Activated CD8-positive, alpha-beta T cell treated with anti-CD3 and anti-CD28 coated beads for 36 hours (primary cell): ENCODE data around the gene ASIC1. TPM values are rescaled to one million over a fixed set of nuclear protein-coding genes. Genes with fewer than 3 reads are reported as not detected.

Experiments used
- ATAC-seq: fragments of 200-7000 bp; cut with Tn5 transposase; one replicate; pipeline ENCODE4 v1.10.0; 2021; ENCODE audit warnings: mild to moderate bottlenecking, moderate library complexity
- CTCF ChIA-PET: fragments of 350-600 bp; sonication (Branson Sonifier 250); formaldehyde crosslinking; loops from one replicate; lab custom pipeline; 2021; ENCODE audit warnings: antibody characterized with exemption; lab: Charles Lee
- POLR2A ChIA-PET: fragments of 350-600 bp; sonication (Branson Sonifier 250); formaldehyde crosslinking; loops from one replicate; lab custom pipeline; 2021; ENCODE audit warnings: antibody characterized with exemption; lab: Charles Lee
- DNase-seq: peaks from one replicate; pipeline ENCODE4 v3.0.0-alpha.2; 2020
- H3K27ac Mint-ChIP-seq: one replicate; pipeline ENCODE4 v1.8.0; 2021; ENCODE audit warnings: mild to moderate bottlenecking, mixed read lengths
- H3K27me3 Mint-ChIP-seq: one replicate; pipeline ENCODE4 v1.8.0; 2021; ENCODE audit warnings: mixed read lengths
- H3K36me3 Mint-ChIP-seq: one replicate; pipeline ENCODE4 v1.8.0; 2021; ENCODE audit warnings: low read depth, mixed read lengths
- H3K4me1 Mint-ChIP-seq: one replicate; pipeline ENCODE4 v1.8.0; 2021; ENCODE audit warnings: low read depth, mixed read lengths
- H3K4me3 Mint-ChIP-seq: one replicate; pipeline ENCODE4 v1.8.0; 2021; ENCODE audit warnings: mild to moderate bottlenecking, moderate library complexity, mixed read lengths
- H3K9me3 Mint-ChIP-seq: one replicate; pipeline ENCODE4 v1.8.0; 2021; ENCODE audit warnings: mixed read lengths
- CTCF ChIP-seq: fragments of 200-600 bp; IDR thresholded peaks from one replicate; pipeline ENCODE4 v1.8.0; 2022; ENCODE audit warnings: antibody characterized with exemption, mild to moderate bottlenecking
- intact Hi-C: fragments of 100-400 bp; cut with micrococcal nuclease; formaldehyde crosslinking; loops from one replicate; pipeline ENCODE4 v1.10.0; 2022
- total RNA-seq, 2 experiments: library from RNA; stranded (reverse); gene quantifications; one replicate each; pipeline ENCODE4 v1.2.3, GENCODE V29; 2021

ASIC1 gene
- total RNA-seq, 2 experiments from 2014 or later, result 14.3 to 17.3 TPM

GRCh38 chr12:50120953-50121352, 63.6 kb downstream of the ASIC1 start:
- Mint-ChIP-seq H3K9me3 (no peaks in the 10 kb centered on the region), H3K4me1 (peaks cover 24% of the 10 kb centered on the region), H3K4me3 (no peak overlapping the region), H3K27me3 (no peaks in the 10 kb centered on the region), H3K27ac (no peak overlapping the region), H3K36me3 (peaks cover 17% of the 10 kb centered on the region)
- intact Hi-C loops, result no loop called here
- ATAC-seq (no peak), DNase-seq (no peak)
- ChIA-PET CTCF (interaction anchor here (1.4 to 7.6 kb wide), 3 partner anchors 10 to 12 kb away, joined by 3 to 54 read pairs (median 7); partner anchors contain the start of gene COX14), POLR2A (interaction anchor here (0.6 to 1.4 kb wide), 4 partner anchors 9 to 325 kb away, joined by 3 to 4 read pairs (median 4); partner anchors contain the start of gene COX14)
- TF ChIP-seq CTCF, result no peak

GRCh38 chr12:50121641-50122040, 64.2 kb downstream of the ASIC1 start:
- peak overlapping the region; percentile 36 for H3K27ac Mint-ChIP-seq
- no peak overlapping the region for H3K4me3 Mint-ChIP-seq
- H3K9me3 Mint-ChIP-seq, result no peaks in the 10 kb centered on the region
- intact Hi-C loops, result no loop called here
- H3K4me1 Mint-ChIP-seq, result peaks cover 19% of the 10 kb centered on the region
- ATAC-seq, result no peak
- DNase-seq, result no peak
- no peak for TF ChIP-seq CTCF
- ChIA-PET CTCF (interaction anchor here (1.4 to 7.6 kb wide), 3 partner anchors 9 to 11 kb away, joined by 3 to 54 read pairs (median 7); partner anchors contain the start of gene COX14), POLR2A (interaction anchor here (4.6 kb wide), 1 partner anchor 9 kb away, joined by 23 read pairs; the partner anchor contains the start of gene COX14)
- no peaks in the 10 kb centered on the region for H3K27me3 Mint-ChIP-seq
- peaks cover 15% of the 10 kb centered on the region for H3K36me3 Mint-ChIP-seq

- Mint-ChIP-seq H3K4me1 (peaks cover 15% of the 10 kb centered on the region), H3K9me3 (no peaks in the 10 kb centered on the region), H3K36me3 (peaks cover 11% of the 10 kb centered on the region), H3K4me3 (no peak overlapping the region), H3K27me3 (no peaks in the 10 kb centered on the region), H3K27ac (peak overlapping the region; percentile 26)
- TF ChIP-seq CTCF, result no peak
- no peak for ATAC-seq
- no peak for DNase-seq
- POLR2A ChIA-PET, result interaction anchor here (1.1 to 4.6 kb wide), 3 partner anchors 9 to 20 kb away, joined by 3 to 23 read pairs (median 3); partner anchors contain the start of gene COX14
- CTCF ChIA-PET, result interaction anchor here (0.7 to 7.6 kb wide), 3 partner anchors 9 to 53 kb away, joined by 4 to 54 read pairs (median 5); partner anchors contain the start of gene COX14
- intact Hi-C loops, result loop anchor here (1.0 kb wide), 1 partner anchor 14 kb away; no protein-coding TSS in a partner anchor
Measured at GRCh38 chr12:50123203-50123602, 65.8 kb downstream of the ASIC1 start.

GRCh38 chr12:50127546-50127945, 70.2 kb downstream of the ASIC1 start:
- intact Hi-C loops, result no loop called here
- CTCF ChIA-PET, result interaction anchor here (3.7 to 6.7 kb wide), 2 partner anchors 15 to 49 kb away, joined by 24 to 57 read pairs; partner anchors contain the start of gene COX14
- ATAC-seq, result no peak
- TF ChIP-seq CTCF, result no peak
- H3K9me3 Mint-ChIP-seq, result no peaks in the 10 kb centered on the region
- no peak for DNase-seq
- H3K36me3 Mint-ChIP-seq, result peaks cover 20% of the 10 kb centered on the region
- peak overlapping the region; percentile 16 for H3K27ac Mint-ChIP-seq
- H3K27me3 Mint-ChIP-seq, result no peaks in the 10 kb centered on the region
- H3K4me1 Mint-ChIP-seq, result peaks cover 12% of the 10 kb centered on the region
- POLR2A ChIA-PET, result interaction anchor here (0.9 to 1.1 kb wide), 2 partner anchors 14 to 18 kb away, joined by 3 to 4 read pairs; no protein-coding TSS in a partner anchor
- H3K4me3 Mint-ChIP-seq, result no peak overlapping the region

- Mint-ChIP-seq H3K4me1 (peaks cover 15% of the 10 kb centered on the region), H3K27ac (no peak overlapping the region), H3K36me3 (peaks cover 29% of the 10 kb centered on the region), H3K27me3 (no peaks in the 10 kb centered on the region), H3K4me3 (no peak overlapping the region), H3K9me3 (no peaks in the 10 kb centered on the region)
- CTCF ChIA-PET, result interaction anchor here (1.2 to 6.7 kb wide), 6 partner anchors 17 to 185 kb away, joined by 3 to 57 read pairs (median 5); partner anchors contain the start of genes CERS5 and COX14
- ATAC-seq (no peak), DNase-seq (no peak)
- POLR2A ChIA-PET, result interaction anchor here (1.2 to 3.2 kb wide), 2 partner anchors 17 to 93 kb away, joined by 4 to 12 read pairs; partner anchors contain the start of gene COX14
- TF ChIP-seq CTCF, result no peak
- intact Hi-C loops, result no loop called here
Measured at GRCh38 chr12:50129290-50129689, 71.9 kb downstream of the ASIC1 start.
